GM23338 (cell line): ENCODE measurements around the gene MAPK1.

ENCODE experiments used
- CREB1 ChIP-seq: fragments of 250-450 bp; sonication (Bioruptor Pico); IDR thresholded peaks from 2 replicates; pipeline ENCODE4 v1.5.0; 2020; ENCODE audit warnings: low read depth, mild to moderate bottlenecking, moderate library complexity
- CTCF ChIP-seq, 2 experiments: fragments of 200-600 bp in 1 of 2; sonication (generic) in 1 of 2; conservative IDR thresholded peaks; 2 replicates each; pipeline versions ENCODE4 v1.5.1 to v1.6.1; 2016 to 2017; ENCODE audit warnings: antibody characterized with exemption in 2 of 2, low read depth in 2 of 2, mild to moderate bottlenecking in 2 of 2, moderate library complexity in 1 of 2
- EZH2phosphoT487 ChIP-seq: fragments of 200-600 bp; sonication (generic); IDR thresholded peaks from one replicate; pipeline ENCODE4 v1.8.1; 2018; ENCODE audit warnings: antibody characterized with exemption; ENCODE audit not compliant: unreplicated experiment
- POLR2AphosphoS5 ChIP-seq: IDR thresholded peaks from 2 replicates; pipeline ENCODE4 v1.6.1; 2016; ENCODE audit warnings: antibody characterized with exemption, low read depth
- REST ChIP-seq: IDR thresholded peaks from one replicate; pipeline ENCODE4 v1.6.1; 2018; ENCODE audit warnings: antibody characterized with exemption; ENCODE audit not compliant: unreplicated experiment

DNA sequence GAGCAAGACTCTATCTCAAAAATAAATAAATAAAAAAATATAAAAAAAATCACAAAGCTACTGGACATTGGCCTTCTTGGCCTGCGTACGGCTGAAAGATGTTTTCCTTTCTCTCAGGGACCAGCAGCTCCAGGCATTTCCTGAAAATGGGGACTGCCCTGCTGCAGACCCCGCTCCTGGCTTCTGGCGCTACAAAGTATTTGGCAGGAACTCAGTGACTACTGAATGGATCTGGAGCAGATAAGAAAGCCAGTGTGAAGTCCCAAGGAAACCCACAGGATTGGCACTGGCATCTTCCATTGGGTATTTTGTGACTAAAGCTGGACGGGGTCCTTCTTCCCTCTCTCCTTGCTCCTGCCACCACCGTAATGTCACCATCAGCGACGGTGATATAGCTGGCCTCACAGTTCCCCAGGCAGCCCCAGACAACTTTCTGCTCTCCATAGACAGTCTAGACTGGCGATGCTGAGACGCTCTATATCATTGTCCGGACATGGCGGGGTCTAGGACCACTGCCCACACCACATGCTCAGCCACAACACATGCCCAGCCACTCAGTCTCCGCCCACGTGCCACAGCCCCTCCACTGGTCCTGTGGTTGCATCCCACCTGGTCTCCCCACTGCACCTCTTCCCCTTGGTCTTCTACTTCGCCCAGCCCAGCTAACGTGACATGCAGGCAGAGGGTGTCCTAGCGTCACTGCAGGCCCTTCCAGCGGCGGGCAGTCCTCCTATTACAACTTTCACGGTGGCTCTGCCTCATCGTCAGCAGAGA lies 109.2 kb downstream of the MAPK1 start:
- TF ChIP-seq REST (no peak), CTCF (conservative IDR thresholded peaks at IDR 0.05; ENCODE audit: low read depth in 2 of 2) (no peak), CREB1 (CRISPR knock-in tag) (no peak), POLR2AphosphoS5 (no peak), EZH2phosphoT487 (no peak)
